Fibroblast of the aortic adventitia (primary cell): ENCODE results near the gene CARD9. TPM values are rescaled to one million over a fixed set of nuclear protein-coding genes. Genes with fewer than 3 reads are reported as not detected.
A peak's percentile ranks its signal among the peaks of the same experiment; 100 is the strongest.

Experiments
- DNase-seq: peaks from one replicate; pipeline ENCODE4 v3.0.0-alpha.2; 2010; ENCODE audit warnings: low read depth
- H3K4me3 ChIP-seq: 2 replicates; pipeline ENCODE4 v1.5.1; 2011; ENCODE audit warnings: low read depth, mild to moderate bottlenecking, control low read depth, low read length, moderate library complexity
- total RNA-seq: library from RNA; depleted of rRNA; stranded (reverse); fragments of >200 nt; gene quantifications from 2 replicates; pipeline ENCODE4 v1.2.3, GENCODE V29; 2012; ENCODE audit warnings: low replicate concordance
- TF ChIP-seq, protein P1 (sequence below): IDR thresholded peaks from 2 replicates; pipeline ENCODE4 v1.5.1; 2011; ENCODE audit warnings: mild to moderate bottlenecking, low read length, control low read depth, inconsistent platforms; ENCODE audit not compliant: insufficient read depth

CARD9 gene
- total RNA-seq, 1 donor, result 1.4 TPM

DNA sequence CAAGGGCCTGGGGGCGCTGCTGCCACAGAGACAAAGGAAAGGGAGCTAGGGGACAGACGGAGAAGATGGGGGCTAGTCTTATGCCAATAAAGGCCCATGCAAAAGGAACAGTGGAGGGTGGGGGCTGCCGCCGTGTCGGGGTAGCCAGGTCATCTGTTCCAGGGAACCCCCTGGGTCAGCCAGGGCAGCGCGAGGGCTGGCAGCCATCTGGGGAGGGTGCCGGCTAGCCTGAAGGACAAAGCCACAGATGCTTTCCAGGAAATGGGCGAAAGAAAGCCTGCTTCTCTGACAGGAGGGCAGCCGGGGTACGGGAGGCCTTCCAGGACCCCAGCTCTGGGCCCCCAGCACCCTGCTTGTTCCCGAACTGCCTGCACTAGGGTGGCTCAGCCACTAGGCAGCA, 1.6 kb upstream of the CARD9 start:
- no peak overlapping the region for H3K4me3 ChIP-seq
- no peak for DNase-seq
- TF ChIP-seq, protein P1, sequence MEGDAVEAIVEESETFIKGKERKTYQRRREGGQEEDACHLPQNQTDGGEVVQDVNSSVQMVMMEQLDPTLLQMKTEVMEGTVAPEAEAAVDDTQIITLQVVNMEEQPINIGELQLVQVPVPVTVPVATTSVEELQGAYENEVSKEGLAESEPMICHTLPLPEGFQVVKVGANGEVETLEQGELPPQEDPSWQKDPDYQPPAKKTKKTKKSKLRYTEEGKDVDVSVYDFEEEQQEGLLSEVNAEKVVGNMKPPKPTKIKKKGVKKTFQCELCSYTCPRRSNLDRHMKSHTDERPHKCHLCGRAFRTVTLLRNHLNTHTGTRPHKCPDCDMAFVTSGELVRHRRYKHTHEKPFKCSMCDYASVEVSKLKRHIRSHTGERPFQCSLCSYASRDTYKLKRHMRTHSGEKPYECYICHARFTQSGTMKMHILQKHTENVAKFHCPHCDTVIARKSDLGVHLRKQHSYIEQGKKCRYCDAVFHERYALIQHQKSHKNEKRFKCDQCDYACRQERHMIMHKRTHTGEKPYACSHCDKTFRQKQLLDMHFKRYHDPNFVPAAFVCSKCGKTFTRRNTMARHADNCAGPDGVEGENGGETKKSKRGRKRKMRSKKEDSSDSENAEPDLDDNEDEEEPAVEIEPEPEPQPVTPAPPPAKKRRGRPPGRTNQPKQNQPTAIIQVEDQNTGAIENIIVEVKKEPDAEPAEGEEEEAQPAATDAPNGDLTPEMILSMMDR, result no peak

DNA sequence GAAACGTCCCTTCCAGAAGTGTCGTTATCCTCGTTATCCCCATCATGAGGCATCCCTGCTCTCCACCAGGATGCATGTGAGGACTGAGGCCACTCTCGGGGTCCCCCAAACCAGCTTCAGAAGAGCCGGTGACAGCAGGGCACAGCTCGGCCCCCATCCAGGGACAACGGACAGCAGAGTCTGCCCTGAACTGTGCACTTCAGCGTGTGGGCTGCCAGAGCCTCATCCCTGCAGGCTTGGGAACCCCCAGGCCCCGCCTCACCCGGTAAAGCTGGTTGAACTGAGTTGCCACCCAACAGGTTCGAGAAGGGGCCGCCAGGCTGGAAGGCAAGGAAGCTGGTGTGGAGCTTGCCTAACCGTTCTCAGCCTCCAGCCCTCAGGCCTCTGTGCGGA, 710 bp upstream of the CARD9 start:
- TF ChIP-seq, protein P1, result no peak
- no peak for DNase-seq
- H3K4me3 ChIP-seq, result no peak overlapping the region

DNA sequence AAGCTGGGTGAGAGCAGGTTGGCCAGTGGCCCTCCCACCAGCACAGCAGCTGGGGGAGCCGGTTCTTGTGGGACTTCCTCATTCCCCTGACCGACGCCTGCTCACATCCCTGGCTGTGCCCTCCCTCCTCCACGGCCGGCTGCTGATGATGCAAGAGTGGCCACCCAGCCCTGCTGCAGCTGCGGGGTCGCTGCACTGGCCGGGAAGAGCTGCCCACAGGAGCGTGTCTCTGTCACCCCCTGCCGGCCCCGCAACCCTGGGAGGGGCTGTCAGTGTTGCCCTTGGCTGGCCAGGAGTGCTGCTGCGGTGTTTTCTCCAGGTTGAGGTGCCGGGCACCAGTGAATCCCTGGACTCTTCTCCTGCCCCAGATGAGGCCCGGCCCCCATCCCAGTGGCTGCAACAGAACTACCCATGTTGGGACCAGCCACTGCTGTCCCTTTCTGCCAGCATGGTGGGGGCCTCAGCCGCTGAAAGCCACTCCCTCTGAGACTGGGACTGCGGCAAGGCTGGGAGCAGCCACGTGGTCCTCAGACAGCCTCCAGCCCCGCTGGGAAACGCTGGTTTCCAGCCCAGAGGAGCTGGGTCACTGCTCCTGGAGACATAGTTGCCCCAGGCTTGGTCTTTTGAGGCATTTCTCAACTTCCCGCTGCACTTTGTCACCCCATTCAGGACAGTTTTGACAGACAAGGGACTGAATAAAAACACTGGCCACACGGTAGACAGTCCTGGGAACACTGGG, 739 bp downstream of the CARD9 start:
- peak; percentile 67 for DNase-seq
- H3K4me3 ChIP-seq, result peak overlapping the region; percentile 9
- TF ChIP-seq, protein P1, result peak; percentile 16

DNA sequence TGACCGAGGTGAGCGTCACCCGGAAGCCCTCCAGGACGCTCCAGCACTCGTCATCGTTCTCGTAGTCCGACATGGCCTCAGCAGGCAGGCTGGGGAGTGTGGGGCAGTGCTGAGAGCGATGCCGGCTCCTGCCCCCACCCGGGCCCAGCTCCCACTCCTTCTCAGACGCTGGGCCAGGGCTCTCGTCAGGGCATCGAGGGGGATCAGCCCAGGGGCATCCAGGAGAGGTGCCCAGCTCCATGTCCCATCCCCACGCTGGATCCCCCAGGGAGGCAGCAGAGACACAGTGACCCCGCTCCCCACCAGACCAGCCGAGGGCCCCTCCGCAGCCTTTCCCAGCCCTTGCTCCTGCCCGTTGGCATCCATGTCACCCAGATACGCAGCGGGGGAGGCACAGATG, 1.5 kb downstream of the CARD9 start:
- H3K4me3 ChIP-seq, result no peak overlapping the region

DNA sequence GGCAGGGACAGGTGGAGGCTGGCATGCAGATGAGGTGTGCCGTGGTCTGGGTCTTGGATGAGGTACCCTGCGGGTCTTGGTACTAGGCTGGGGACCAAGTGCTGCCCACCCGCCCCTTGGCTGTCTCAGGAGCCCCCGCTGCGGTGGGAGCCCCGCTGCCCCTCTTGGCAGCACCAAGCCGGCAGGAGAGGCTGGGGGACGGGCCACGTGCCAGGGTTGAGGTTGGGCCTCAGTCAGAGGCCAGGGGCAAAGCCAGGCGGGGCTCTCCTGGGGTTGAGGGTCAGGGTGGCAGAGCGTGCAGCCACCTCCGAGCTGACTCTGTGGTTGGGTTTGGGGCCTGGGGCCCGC, 2.0 kb downstream of the CARD9 start:
- TF ChIP-seq, protein P1, result no peak
- no peak overlapping the region for H3K4me3 ChIP-seq

More for the DNA sequence above, 1.5 kb downstream of the CARD9 start:
- TF ChIP-seq, protein P1, result no peak
- no peak for DNase-seq

DNA sequence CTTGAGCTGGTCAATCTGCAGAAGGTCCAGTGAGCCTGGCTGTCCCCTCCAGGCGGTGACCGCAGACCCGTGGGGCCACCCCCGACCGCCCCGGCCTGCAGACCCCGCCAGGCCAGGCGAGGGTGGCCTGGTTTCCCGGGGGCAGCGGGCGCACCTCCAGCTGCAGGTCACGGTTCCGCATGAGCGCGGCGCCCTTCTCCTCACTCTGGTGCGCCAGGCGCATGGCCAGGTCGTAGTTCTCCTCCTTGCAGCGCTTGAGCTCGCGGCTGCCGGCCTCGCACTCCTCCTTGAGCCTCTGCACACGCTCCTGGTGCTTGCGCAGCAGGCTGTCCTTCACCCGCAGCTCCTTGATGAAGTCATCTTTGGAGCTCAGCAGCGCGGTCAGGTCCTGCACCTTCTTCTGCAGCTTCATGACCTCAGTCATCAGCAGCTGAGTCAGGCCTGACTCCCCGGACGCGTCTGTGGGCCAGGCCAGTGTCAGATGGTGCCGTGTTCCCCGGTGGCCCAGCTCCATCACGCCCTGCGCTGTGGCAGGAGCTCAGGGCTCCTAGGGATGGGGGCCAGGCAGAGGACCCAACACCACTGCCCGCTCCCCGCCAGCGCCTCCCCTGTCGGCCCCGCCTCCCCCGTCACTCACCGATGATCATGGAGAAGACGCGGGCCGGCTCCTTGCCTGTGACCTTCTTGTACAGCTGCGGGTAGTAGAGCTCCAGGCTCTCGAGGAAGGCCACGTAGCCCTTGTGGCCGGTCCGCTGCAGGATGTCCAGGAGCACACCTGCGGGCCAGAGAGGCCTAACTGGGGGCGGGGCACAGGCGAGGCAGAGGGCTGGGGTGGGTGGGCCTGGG, 2.6 kb downstream of the CARD9 start:
- no peak for DNase-seq
- no peak overlapping the region for H3K4me3 ChIP-seq
- TF ChIP-seq, protein P1, result no peak

More for the DNA sequence above, 2.0 kb downstream of the CARD9 start:
- DNase-seq, result no peak
